ENCODE results near the gene ENTPD8. TPM values are rescaled to one million over a fixed set of nuclear protein-coding genes. Genes with fewer than 3 reads are reported as not detected.

ENTPD8 gene
- total RNA-seq, 1 donor from 2014 or later = not detected

DNA sequence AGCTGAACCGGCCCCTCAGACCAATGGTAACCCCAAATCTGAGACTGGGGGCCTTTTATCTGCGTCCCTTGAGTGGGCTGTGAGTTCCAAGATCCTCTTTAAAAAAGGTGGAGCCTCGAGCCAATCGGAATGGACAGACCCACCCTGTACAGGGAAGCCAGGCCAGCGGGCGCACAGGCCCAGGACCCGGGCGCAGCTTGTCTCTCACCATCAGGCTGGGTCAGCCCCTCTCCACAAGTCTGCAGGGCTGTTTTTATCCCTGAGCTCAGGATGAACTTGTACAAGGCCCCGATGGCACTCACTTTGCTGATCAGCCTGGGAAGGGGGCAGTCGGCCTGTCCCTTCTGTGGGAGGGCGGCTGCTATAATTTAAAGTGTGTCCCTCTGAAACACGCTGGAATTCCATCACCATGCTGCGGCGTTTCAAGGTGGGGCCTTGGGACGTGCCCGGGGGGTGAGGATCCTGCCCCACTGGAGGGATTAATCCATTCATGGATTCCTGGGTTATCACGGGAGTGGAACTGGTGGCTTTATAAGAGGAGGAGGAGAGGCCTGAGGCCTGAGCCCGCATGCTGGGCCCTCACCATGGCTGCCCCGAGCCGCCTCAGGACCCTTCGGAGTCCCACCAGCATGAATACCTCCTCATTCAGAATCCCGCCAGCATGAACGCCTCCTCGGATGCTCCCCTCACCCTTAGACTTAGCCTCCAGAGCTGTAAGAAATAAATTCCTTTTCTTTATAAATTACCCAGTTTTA is 32.3 kb downstream of the ENTPD8 start:
- no peak for ATAC-seq

DNA sequence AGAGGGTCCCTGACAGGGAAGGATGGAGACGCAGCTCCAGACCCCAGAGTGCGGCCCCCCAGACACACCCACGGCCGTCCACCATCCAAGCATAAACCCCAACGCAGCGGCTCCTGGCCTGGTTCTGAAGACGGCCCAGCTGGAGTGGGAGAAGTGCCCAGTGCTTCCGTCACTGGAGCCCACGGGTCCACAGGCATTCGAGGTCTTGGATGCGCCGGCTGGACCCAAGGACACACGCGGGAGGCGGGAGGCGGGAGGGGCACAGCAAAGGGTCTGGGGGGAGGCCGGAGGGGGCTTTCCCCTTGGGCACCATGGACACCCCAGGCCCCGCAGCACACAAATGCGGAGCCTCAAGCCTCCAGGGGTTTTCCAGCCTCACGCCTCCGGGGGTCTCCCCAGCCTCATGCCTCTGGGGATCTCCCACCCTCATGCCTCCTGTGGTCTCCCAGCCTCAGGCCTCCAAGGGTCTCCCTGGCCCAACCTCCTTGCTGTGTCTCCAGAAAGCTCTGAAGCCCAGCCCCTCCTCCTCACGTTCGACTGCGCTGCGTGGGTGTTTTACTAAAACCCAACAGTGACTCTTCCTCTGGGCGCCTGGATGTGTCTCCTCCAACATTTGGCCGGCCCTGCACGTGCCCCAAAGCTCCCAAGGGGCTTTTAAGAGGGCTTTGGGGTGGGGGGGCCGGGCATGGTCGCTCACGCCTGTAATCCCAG is 33.4 kb downstream of the ENTPD8 start:
- ATAC-seq = peak; percentile 3

DNA sequence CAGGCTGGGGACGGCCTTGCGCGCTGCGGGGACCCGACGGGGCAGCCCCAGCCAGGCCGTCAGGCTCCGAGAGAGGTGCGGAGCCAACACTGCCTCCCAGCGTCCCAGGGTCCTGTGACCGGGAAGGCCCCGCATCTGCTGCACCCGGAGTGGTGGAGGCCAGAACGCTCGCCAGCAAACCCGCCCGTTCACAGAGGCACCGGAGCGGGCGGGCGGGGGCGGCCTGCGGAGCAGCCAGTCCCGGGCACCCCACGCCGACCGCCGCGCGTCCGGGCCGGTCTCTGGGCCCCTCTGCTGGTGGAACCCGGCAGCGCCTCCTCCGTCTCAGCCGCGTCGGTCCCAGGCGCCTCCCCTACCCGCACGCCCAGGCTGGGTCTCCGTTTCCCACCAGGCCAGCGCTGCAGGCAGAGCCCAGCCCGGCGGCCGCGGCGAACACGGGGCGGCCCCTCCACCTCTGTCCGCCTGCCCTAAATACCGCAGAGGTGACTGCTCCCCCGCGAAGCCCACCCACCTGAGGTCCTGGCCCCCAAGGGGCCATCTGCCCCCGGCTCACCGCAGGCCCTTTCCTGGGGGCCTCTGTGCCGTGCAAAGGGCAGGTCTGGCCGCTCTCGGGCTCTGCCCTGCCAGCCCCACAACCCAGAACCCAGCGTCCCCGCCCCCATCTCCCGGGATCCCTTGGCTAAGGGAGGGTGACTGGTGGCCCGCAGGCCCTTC is 34.1 kb downstream of the ENTPD8 start:
- peak; percentile 75 for ATAC-seq

DNA sequence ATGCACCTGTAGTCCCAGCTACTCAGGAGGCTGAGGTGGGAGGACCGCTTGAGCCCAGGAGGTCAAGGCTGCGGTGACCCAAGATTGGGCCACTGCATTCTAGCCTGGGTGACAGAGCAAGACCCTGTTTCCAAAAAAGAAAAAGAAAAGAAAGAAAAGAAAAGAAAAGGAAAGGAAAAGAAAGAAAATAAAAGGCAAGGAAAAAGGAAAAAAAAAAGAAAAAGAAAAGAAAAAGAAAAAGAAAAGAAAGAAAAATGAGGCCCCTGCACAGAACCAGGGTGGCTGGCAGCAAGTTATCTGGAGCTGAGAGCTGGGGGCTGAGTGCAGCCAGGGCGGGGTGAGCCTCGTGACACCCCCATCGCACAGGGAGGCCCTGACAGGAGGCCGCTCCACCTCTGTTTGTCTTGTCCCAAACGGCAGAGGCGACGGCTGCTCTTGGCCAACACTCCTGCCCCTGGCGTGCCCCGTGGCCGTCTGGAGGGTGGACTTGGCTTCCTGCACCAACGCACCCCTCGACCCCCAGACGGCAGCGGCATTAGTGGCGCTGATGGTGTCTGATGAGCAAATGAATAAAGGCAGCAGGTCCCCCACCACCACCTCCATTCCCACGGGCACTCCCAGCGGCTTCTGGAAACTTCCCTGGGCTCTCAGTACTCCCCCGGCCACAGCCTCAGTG is 34.9 kb downstream of the ENTPD8 start:
- no peak for ATAC-seq

DNA sequence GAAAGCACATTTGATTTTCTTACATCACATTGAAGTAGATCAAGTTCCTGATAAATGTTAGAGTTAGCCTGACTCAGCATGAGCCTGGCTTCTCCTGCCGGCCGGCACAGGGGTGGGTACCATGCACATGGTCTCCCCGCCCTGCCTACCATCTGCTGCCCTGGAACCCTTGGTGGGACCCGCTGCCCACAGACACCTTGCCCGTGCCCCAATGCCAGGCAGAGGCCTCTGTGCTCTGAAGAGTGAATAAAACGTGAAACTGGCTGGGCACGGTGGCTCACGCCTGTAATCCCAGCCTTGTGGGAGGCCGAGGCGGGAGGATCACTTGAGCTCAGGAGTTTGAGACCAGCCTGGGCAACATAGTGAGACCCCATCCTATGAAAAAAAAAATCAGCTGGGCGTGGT is 35.5 kb downstream of the ENTPD8 start:
- no peak for ATAC-seq

DNA sequence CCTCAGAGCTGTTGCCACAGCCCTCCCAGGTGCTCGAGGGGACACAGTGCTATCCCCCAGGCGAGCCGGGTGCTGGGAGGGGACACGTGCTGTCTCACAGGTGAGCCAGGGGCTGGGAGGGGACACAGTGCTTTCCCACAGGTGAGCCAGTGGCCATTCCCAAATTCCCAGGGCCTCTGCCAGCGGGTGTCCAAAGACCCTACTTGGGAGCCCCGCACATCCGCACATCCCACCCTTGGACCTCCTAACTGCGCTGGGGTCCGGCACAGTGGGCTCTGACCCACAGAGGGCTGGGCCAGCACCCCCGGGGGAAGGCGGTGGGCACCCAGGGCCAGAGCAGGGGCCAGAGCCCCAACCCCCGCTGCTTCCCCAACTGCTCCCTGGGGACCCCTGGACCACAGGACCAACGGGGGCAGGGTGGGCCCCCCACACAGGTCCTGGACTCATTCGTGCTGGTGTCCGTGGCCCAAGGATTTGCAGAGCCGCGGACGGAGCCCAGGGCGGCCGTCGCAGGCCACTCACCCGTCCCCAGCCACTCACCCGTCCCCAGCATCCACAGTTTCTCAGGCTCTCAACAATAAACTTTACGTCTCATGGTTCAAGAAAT is 36.1 kb downstream of the ENTPD8 start:
- no peak for ATAC-seq

DNA sequence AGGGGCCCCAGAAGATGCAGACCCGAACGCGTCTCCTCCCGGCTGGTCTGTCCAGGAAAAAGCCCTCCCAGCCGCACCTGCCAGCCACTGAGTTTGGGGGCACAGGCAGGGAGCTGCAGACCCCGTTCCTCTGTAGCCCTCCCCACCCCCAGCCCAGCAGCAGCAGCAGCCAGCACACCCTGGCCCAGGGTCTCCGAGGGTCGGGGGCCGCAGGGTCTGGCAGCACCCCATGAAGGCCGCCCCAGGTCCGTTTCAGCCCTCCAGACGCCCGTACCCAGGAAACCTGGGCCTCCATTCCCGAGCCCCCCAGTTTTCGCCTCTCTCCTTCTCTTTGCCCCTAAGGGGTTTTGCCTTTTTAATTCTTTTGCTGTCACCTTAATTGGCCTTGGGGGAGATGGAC is 37.9 kb downstream of the ENTPD8 start:
- no peak for ATAC-seq

DNA sequence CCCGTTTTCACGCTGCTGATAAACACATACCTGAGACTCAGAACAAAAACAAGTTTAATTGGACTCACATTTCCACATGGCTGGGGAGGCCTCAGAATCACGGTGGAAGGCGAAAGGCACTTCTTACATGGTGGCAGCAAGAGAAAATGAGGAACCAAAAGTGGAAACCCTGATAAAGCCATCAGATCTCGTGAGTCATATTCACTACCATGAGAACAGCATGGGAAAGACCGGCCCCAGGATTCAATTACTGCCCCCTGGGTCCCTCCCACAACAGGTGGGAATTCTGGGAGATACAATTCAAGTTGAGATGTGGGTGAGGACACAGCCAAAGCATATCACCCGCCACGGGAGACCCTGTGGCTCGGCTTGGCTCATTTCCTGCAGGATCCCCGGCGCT is 38.4 kb downstream of the ENTPD8 start:
- no peak for ATAC-seq

DNA sequence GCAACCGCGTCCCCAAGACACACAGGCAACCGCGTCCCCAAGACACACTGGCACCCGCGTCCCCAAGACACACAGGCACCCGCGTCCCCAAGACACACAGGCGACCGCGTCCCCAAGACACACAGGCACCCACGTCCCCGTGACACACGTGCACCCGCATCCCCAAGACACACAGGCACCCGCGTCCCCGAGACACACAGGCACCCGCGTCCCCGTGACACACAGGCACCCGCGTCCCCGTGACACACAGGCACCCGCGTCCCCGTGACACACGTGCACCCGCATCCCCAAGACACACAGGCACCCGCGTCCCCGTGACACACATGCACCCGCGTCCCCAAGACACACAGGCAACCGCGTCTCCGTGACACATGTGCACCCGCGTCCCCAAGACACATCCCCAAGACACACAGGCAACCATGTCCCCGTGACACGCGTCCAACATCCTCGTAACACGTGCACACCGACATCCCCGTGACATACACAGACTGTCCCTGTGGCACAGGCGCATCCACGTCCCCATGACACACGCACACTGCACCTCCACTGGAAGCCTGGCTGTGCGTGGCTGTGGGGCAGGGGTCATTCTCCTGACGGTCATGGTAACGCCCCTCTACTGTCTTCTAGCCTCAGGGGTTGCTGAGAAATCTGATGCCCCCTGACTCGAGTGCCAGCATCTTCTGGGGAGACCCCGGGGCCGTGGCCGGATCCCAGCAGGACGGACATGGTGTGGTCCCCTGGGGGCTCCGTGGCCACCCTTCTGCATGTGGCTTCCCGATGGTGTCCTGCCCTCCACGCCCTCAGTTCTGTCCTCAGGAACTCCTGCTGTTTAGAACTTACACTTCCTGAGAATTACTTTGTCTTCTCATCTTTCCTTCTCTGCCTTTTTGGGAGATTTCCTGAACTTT is 42.3 kb downstream of the ENTPD8 start:
- ATAC-seq = peak; percentile 31

DNA sequence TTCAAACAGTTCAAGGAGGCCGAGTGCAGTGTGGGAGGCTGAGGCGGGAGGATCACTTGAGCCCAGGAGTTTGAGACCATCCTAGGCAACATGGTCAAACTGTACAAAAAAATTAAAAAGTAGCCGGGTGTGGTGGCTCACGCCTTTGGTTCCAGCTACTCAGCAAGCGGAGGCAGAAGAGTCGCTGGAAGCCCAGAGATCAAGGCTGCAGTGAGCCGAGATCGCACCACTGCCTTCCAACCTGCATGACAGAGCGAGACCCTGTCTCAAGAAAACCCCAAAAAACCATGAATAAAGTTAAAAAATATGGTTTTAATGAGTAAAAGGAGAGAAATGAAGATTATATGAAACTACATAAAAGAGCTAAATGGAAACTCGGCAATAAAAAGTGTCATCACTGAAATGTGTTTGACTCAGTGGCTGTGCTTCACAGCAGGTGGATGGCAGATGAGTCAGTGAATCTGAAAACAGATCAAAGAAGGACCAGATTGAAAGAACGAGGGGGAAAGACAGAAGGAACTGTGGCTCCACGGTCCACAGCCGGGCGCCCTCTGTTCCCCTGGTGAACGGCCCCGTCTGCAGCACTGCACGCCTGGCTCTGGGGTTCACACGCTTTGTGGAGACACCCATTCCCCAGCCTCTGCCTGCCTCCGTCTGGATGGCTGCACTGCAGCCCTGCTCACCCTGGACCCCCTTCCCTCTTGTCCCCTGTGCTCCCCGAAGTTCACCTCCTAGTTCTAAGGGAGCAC is 43.3 kb downstream of the ENTPD8 start:
- no peak for ATAC-seq

DNA sequence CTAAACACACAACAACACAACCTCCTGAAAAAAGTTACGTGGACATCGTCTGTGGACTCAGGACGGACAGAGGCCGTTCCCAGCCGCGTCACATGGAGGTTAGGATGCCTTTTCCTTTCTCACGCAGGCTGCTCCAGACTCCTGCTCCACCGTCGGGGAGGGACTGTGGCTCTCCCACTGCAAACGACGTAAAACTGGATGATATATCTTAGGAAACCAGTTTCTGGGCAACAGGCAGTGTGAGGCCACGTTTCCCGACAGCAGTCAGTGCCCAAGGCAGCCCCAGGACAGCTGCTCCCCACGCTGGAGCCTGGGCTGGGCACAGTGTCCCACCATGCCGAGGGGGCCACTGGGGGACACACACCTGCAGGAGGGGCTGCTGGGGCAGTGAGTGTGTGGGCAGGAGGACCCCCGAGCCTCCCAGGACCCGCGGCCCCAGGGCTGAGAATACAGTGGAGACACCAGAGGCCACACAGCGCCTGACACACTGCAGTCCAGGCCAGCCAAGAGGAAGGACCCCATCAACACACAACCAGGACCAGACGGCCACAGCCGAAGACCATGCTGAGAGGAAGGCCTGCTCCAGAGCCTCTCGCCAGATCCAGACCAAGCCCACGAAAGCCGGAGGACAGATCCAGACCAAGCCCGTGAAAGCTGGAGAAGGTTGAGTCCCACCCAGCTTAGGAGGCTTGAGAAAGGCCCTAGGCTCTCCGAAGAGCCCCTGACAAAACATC is 44.4 kb downstream of the ENTPD8 start:
- peak; percentile 22 for ATAC-seq

DNA sequence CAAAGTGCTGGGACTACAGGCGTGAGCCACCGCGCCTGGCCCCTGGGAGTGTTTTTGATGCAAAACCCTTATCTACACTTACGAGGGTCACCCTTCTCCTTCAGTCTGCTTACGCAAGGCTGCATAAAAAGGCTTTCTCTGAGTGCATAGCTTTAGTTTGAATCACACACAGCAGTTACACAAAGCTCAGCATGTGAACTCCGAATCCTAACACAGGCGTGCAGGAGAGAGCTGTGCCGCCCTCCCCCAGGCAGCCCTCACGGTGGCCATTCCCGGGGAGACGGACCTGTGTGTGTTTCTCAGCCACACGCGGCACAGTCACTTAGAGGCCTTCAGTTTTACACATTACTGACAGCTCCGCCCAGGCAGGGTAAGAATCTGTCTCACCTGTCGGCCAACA is 44.9 kb downstream of the ENTPD8 start:
- ATAC-seq = no peak

DNA sequence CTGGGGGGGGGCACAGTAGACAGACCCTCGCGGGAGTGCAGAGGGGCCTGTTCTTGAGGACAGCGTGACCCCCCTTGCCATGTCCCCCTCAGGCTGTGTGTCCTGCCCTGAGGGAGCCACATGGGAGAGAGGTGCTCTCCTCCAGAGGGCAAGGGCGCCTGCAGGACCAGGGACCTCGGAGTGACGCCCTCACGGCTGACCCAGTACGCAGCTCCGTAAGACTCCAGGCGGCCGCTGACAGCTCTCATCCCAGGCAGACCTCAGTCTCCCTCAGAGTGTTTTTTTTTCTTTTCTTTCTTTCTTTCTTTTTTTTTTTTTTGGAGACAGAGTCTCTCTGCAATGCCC is 45.5 kb downstream of the ENTPD8 start:
- no peak for ATAC-seq

DNA sequence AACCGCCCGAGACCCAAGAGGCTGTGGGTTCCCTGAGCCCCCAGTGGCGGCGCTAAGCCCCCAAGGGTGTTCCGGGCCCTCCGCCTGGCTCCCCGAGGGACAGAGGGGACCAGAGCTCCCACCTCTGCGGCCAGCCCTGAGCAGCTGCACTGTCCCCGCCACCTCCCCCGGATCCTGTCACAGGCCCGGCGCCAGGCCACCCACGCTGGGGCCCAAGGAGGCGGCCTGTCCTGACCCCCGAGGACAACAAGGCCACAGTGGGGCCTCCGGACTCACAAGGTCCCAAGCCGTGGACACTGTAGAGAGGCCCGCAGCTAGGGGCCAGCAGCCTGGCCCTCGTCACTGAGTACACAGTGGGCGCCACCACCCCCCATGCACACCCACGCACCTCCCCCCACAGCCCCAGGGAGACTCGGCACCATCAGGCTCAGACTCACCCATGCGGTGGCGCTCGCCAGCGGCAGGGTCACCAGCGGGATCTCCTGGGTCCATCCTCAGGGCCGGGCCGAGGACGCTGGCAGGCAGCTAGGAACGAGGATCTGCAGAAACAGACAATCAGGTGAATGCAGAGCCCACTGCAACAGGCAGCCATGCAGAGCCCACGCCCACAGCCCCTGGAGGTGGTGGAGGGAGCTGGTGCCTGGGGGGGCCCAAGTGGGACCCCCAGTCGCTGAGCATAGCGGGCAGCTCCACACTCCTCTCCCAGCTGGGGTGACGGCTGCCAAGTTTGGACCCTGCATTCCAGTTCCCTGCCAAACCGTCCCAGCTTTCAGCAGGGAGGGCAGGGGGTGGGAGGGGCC is 46.1 kb downstream of the ENTPD8 start:
- ATAC-seq = no peak

DNA sequence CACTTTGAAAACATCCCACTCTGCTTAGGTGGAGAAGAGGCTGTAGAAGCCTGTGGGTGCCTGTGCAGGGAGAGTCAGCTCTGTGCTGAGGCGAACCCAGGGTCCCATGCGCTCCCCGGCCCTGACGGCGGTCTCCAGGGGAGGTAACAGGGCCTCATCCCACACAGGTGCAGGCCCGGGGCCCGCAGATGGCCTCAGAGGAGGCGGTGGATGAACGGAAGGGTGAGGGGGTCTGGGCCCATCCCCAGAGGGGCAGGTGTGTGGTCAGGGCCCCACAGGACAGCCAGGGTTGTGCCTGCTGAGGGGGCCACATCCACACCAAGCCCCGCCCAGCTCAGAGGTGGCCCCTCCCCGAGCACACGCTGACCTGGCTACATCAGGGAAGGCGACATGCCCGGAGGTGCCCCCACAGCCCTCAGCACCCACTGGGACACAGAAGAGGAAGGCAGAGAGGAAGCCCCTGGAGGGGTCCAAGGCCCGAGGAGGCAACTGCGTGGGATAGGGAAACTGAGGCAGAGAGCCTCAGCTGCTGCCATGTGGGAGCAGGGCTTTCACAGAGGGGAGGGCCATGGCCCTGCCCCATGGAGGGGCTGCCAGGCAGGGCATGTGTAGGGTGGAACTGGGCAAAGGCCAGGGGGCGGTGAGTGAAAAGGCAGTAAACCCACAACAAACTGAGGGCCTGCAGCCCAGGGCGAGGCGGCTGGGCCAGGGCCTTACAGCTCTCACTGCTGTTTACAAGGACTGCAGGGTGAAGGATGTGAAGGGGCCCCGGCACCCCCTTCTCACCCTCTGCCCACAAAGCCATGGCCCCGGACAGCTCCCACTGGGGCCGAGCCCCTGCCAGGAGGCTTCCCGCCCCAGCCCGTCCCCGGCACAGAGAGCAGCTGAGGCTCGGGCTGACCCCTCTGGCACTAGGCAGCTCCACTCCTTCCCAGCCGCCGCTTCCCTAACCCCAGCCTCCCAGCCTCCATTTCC is 47.7 kb downstream of the ENTPD8 start:
- no peak for ATAC-seq

DNA sequence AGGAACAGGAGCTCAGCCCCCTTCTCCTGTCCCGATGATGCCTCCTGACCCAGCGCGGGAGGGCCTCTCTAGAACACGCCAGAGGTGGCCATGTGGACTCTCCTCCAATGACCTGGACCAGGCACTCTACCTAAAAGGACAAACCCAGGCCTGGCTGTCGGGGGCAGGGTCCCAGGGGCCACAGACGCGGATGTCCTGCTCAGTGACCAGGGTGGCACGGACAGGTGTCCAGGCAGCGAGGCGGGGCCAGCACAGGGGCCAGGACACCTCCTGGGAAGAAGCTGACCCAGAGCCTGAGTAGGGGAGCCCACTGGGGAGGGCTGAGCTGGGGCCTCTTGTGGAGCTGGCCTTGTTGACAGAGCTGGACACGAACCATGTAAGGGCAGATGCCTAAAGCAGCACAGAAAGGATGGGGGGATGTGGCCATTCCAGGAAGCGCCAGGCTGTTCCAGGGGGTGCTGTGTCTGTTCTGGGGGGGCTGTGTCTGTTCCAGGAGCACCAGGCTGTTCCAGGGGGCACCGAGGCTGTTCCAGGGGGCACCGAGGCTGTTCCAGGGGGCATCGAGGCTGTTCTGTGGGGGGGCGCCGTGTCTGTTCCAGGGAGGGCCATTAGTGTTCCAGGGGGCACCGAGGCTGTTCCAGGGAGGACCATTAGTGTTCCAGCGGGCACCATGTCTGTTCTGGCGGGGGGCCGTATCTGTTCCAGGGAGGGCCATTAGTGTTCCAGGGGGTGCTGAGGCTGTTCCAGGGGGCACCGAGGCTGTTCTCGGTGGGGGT is 48.7 kb downstream of the ENTPD8 start:
- ATAC-seq = no peak

DNA sequence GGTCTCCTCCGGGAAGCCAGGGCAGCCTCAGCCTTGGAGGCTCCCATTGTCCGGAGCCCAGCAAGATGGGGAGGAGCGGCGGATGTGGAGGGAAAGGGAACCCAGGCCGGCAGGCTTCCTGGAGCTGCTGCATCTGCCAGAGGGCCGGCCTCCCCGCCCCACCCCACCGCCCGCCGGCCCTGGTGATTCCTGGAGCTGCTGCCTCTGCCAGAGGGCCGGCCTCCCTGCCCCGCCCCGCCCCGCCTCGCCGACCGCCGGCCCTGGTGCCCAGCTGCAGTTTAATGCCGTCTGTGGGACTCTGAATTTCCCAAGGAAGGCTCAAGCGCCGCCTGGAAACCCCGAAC is 49.8 kb downstream of the ENTPD8 start:
- peak; percentile 23 for ATAC-seq

Measured in esophagus mucosa (tissue), 1 donor.